ENCODE measurements around the gene SHCBP1L.

DNA sequence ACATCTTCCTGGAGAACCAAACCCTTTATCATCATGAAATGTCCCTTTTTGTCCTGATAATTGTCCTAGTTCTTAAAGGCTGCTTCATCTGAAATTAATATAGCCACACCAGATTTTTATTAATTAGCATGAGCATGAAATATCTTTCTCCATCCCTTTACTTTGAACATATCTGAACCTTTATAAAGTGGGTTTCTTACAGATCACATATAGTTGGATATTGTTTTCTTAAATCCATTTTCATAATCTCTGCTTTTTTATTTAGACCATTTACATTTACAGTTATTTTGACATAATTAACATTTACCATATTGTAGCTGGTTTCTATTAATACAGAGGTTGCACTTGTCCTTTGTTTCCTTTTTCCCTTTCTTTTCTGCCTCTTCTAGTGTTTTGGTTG is 17.2 kb downstream of the SHCBP1L start:
- TF ChIP-seq REST (IDR thresholded peaks at IDR 0.05) (no peak), RAD21 (IDR thresholded peaks at IDR 0.05) (no peak), TAF1 (conservative IDR thresholded peaks at IDR 0.05) (no peak)
- TF ChIP-seq, protein P1, sequence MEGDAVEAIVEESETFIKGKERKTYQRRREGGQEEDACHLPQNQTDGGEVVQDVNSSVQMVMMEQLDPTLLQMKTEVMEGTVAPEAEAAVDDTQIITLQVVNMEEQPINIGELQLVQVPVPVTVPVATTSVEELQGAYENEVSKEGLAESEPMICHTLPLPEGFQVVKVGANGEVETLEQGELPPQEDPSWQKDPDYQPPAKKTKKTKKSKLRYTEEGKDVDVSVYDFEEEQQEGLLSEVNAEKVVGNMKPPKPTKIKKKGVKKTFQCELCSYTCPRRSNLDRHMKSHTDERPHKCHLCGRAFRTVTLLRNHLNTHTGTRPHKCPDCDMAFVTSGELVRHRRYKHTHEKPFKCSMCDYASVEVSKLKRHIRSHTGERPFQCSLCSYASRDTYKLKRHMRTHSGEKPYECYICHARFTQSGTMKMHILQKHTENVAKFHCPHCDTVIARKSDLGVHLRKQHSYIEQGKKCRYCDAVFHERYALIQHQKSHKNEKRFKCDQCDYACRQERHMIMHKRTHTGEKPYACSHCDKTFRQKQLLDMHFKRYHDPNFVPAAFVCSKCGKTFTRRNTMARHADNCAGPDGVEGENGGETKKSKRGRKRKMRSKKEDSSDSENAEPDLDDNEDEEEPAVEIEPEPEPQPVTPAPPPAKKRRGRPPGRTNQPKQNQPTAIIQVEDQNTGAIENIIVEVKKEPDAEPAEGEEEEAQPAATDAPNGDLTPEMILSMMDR (IDR thresholded peaks at IDR 0.05; ENCODE audit: low read depth, low read length, missing input control) = no peak
- TF ChIP-seq, protein P2, sequence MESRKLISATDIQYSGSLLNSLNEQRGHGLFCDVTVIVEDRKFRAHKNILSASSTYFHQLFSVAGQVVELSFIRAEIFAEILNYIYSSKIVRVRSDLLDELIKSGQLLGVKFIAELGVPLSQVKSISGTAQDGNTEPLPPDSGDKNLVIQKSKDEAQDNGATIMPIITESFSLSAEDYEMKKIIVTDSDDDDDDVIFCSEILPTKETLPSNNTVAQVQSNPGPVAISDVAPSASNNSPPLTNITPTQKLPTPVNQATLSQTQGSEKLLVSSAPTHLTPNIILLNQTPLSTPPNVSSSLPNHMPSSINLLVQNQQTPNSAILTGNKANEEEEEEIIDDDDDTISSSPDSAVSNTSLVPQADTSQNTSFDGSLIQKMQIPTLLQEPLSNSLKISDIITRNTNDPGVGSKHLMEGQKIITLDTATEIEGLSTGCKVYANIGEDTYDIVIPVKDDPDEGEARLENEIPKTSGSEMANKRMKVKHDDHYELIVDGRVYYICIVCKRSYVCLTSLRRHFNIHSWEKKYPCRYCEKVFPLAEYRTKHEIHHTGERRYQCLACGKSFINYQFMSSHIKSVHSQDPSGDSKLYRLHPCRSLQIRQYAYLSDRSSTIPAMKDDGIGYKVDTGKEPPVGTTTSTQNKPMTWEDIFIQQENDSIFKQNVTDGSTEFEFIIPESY (IDR thresholded peaks at IDR 0.05) = no peak
- TF ChIP-seq, protein P3, sequence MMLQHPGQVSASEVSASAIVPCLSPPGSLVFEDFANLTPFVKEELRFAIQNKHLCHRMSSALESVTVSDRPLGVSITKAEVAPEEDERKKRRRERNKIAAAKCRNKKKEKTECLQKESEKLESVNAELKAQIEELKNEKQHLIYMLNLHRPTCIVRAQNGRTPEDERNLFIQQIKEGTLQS (IDR thresholded peaks at IDR 0.05) = no peak
